HepG2 (cell line): ENCODE measurements around the gene LSMEM2. TPM values are rescaled to one million over a fixed set of nuclear protein-coding genes. Genes with fewer than 3 reads are reported as not detected.
A peak's percentile ranks its signal among the peaks of the same experiment; 100 is the strongest.

Experiments used
- CENPT ChIP-seq: sonication (generic); formaldehyde crosslinking; IDR thresholded peaks from 2 replicates; pipeline ENCODE4 v1.8.0; 2022; ENCODE audit warnings: low read depth, mild to moderate bottlenecking, moderate library complexity, missing genetic modification reagents
- FOXA3 ChIP-seq: IDR thresholded peaks from 2 replicates; pipeline ENCODE4 v1.6.1; 2016; ENCODE audit warnings: missing genetic modification reagents, missing compliant biosample characterization
- GATA4 ChIP-seq: sonication (generic); IDR thresholded peaks from 2 replicates; pipeline ENCODE4 v1.6.1; 2016; ENCODE audit warnings: antibody characterized with exemption, low read depth, borderline replicate concordance
- HOXA7 ChIP-seq: sonication (generic); formaldehyde crosslinking; IDR thresholded peaks from 2 replicates; pipeline ENCODE4 v1.8.1; 2022; ENCODE audit warnings: mild to moderate bottlenecking, missing genetic modification reagents, moderate library complexity
- JUNB ChIP-seq: sonication (generic); formaldehyde crosslinking; IDR thresholded peaks from 2 replicates; pipeline ENCODE4 v1.8.0; 2022; ENCODE audit warnings: missing genetic modification reagents, mild to moderate bottlenecking, borderline replicate concordance
- KLF11 ChIP-seq: IDR thresholded peaks from 2 replicates; pipeline ENCODE4 v1.6.1; 2016; ENCODE audit warnings: missing compliant biosample characterization
- KMT2A ChIP-seq: sonication (generic); formaldehyde crosslinking; IDR thresholded peaks from 2 replicates; pipeline ENCODE4 v1.4.0; 2020; ENCODE audit warnings: missing genetic modification reagents
- MED8 ChIP-seq: sonication (generic); formaldehyde crosslinking; IDR thresholded peaks from 2 replicates; pipeline ENCODE4 v1.8.1; 2023; ENCODE audit warnings: mild to moderate bottlenecking, missing genetic modification reagents; ENCODE audit not compliant: insufficient replicate concordance
- MEF2D ChIP-seq: sonication (generic); formaldehyde crosslinking; IDR thresholded peaks from 2 replicates; pipeline ENCODE4 v1.5.1; 2020; ENCODE audit warnings: mild to moderate bottlenecking, missing genetic modification reagents
- NFIC ChIP-seq: IDR thresholded peaks from 2 replicates; pipeline ENCODE4 v1.6.1; 2012; ENCODE audit warnings: mild to moderate bottlenecking, low read length, inconsistent platforms
- NFKB2 ChIP-seq: sonication (generic); formaldehyde crosslinking; IDR thresholded peaks from 2 replicates; pipeline ENCODE4 v1.4.0; 2020; ENCODE audit warnings: missing genetic modification reagents, borderline replicate concordance
- NR2C2 ChIP-seq: sonication (generic); formaldehyde crosslinking; IDR thresholded peaks from 2 replicates; pipeline ENCODE4 v1.4.0; 2020; ENCODE audit warnings: missing genetic modification reagents, mild to moderate bottlenecking, moderate library complexity, borderline replicate concordance
- SMARCC2 ChIP-seq: fragments of 450-650 bp; IDR thresholded peaks from 2 replicates; pipeline ENCODE4 v1.6.1; 2017; ENCODE audit warnings: antibody characterized with exemption, mild to moderate bottlenecking
- SMYD3 ChIP-seq: sonication (generic); formaldehyde crosslinking; IDR thresholded peaks from 2 replicates; pipeline ENCODE4 v1.8.1; 2023; ENCODE audit warnings: mild to moderate bottlenecking, missing genetic modification reagents
- ZBTB8A ChIP-seq: sonication (generic); formaldehyde crosslinking; IDR thresholded peaks from 2 replicates; pipeline ENCODE4 v1.4.0; 2020; ENCODE audit warnings: mild to moderate bottlenecking, low read depth, missing genetic modification reagents, borderline replicate concordance
- ZKSCAN8 ChIP-seq: IDR thresholded peaks from 2 replicates; pipeline ENCODE4 v1.6.1; 2016; ENCODE audit warnings: borderline replicate concordance, missing genetic modification reagents, missing compliant biosample characterization
- ZNF224 ChIP-seq: sonication (generic); formaldehyde crosslinking; IDR thresholded peaks from 2 replicates; pipeline ENCODE4 v1.5.0; 2020; ENCODE audit warnings: mild to moderate bottlenecking, missing genetic modification reagents
- ZNF430 ChIP-seq: sonication (generic); formaldehyde crosslinking; IDR thresholded peaks from 2 replicates; pipeline ENCODE4 v1.9.0; 2021; ENCODE audit warnings: mild to moderate bottlenecking, missing genetic modification reagents
- ZNF83 ChIP-seq: sonication (generic); formaldehyde crosslinking; IDR thresholded peaks from 2 replicates; pipeline ENCODE4 v1.4.0; 2020; ENCODE audit warnings: missing genetic modification reagents, mild to moderate bottlenecking, borderline replicate concordance
- polyA plus RNA-seq, 8 experiments: library from polyadenylated mRNA; depleted of rRNA in 3 of 8; stranded (reverse) in 7 of 8; unstranded in 1 of 8; fragments of >200 nt; fragmentation: Illumina TruSeq in 4 of 8; extraction: Trizol in 4 of 8; gene quantifications; 2 replicates each; pipeline versions ENCODE4 v1.2.1 to v1.2.3, GENCODE V29; 2011 to 2016; ENCODE audit warnings: low read depth in 4 of 8, missing spikeins in 1 of 8, mixed read lengths in 1 of 8; ENCODE audit not compliant: insufficient read depth in 1 of 8
- total RNA-seq, 5 experiments: library from RNA; depleted of rRNA; stranded (reverse); fragments of >200 nt; fragmentation: Illumina TruSeq; extraction: Trizol; gene quantifications; 2 replicates each; pipeline ENCODE4 v1.2.3, GENCODE V29; 2016; ENCODE audit warnings: low read depth in 1 of 5
- TF ChIP-seq, protein P1 (sequence below): IDR thresholded peaks from 2 replicates; pipeline ENCODE4 v1.6.1; 2012; ENCODE audit warnings: low read length, improper control_type of control experiment
- TF ChIP-seq, protein P2 (sequence below): sonication (generic); formaldehyde crosslinking; IDR thresholded peaks from 2 replicates; pipeline ENCODE4 v1.5.1; 2020; ENCODE audit warnings: missing genetic modification reagents, mild to moderate bottlenecking, borderline replicate concordance
- TF ChIP-seq, protein P3 (sequence below): sonication (generic); formaldehyde crosslinking; IDR thresholded peaks from 2 replicates; pipeline ENCODE4 v1.4.0; 2020; ENCODE audit warnings: mild to moderate bottlenecking, low read depth, missing genetic modification reagents
- TF ChIP-seq, protein P4 (sequence below): sonication (generic); formaldehyde crosslinking; IDR thresholded peaks from 2 replicates; pipeline ENCODE4 v1.4.0; 2020; ENCODE audit warnings: missing genetic modification reagents

The LSMEM2 gene
- total and polyA plus RNA-seq, 2 of the 13 experiments (the other 11 are each of a cell fraction or from before 2014, with no cell fraction given): 0.07 to 0.41 TPM

DNA sequence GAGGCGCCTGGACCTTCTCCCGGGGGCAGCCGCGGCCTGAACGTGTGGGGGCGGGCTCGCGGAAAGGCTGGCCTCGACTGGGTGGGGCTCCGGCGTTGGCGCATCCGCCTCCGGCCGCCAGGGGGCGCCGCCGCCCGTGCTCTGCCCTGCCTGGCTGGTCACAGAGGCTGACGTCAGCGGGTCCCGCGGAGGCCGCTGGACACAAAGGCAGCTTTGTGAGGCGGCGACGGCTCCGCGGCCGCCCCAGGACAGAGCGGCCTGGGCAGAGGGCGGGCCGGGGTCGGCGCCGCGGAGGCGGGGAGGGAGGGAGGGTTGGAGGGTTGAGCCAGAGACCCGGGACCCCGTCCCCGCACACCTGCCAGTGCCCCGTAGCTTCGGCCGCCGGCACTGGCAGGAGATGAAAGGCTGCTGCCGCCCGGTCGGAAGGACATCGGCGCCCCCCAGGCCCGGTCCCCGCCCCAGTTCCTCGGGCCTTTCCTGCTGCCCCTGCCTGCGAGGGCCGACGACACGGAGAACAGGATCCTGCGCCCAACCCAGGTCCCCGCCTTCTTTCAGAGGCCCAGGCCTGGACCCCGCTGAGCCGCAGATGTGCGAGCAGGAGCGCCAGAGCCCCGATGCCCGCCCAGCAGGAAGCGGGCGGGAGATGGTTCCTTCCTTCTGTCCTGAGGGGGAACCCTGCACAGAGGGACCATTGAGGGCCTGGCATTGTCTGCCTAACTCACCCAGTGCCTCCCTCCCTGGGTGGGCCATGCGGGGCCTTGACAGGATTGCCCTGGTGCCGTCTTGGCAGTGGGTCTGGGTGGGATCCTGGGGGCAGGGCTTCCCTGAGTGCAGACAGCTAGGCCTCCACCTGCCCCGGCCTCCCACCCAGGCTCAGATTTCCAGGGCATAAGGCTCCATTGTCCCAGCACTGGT lies 18.6 kb upstream of the LSMEM2 start (continued):
- TF ChIP-seq FOXA3 (CRISPR knock-in tag) (peak; percentile 42), ZBTB8A (no peak), SMARCC2 (no peak), GATA4 (peak; percentile 70; the same call in 1 of the 2 replicates), SMYD3 (CRISPR knock-in tag) (no peak), ZKSCAN8 (peak; percentile 22; the same call in 1 of the 2 replicates), ZNF83 (CRISPR knock-in tag) (no peak), KMT2A (CRISPR knock-in tag) (no peak; the same call in 1 of the 2 replicates), HOXA7 (no peak), NFIC (no peak), JUNB (CRISPR knock-in tag) (peak; percentile 31; the same call in 1 of the 2 replicates), ZNF224 (CRISPR knock-in tag) (peak; percentile 90; the same call in 1 of the 2 replicates), KLF11 (CRISPR knock-in tag) (peak; percentile 58; the same call in 1 of the 2 replicates), NR2C2 (peak; percentile 44; the same call in 1 of the 2 replicates), ZNF430 (peak; percentile 65), CENPT (CRISPR knock-in tag) (peak; percentile 73; the same call in 1 of the 2 replicates), NFKB2 (no peak; the same call in 1 of the 2 replicates), MEF2D (no peak), MED8 (peak; percentile 97)
- TF ChIP-seq, protein P1, sequence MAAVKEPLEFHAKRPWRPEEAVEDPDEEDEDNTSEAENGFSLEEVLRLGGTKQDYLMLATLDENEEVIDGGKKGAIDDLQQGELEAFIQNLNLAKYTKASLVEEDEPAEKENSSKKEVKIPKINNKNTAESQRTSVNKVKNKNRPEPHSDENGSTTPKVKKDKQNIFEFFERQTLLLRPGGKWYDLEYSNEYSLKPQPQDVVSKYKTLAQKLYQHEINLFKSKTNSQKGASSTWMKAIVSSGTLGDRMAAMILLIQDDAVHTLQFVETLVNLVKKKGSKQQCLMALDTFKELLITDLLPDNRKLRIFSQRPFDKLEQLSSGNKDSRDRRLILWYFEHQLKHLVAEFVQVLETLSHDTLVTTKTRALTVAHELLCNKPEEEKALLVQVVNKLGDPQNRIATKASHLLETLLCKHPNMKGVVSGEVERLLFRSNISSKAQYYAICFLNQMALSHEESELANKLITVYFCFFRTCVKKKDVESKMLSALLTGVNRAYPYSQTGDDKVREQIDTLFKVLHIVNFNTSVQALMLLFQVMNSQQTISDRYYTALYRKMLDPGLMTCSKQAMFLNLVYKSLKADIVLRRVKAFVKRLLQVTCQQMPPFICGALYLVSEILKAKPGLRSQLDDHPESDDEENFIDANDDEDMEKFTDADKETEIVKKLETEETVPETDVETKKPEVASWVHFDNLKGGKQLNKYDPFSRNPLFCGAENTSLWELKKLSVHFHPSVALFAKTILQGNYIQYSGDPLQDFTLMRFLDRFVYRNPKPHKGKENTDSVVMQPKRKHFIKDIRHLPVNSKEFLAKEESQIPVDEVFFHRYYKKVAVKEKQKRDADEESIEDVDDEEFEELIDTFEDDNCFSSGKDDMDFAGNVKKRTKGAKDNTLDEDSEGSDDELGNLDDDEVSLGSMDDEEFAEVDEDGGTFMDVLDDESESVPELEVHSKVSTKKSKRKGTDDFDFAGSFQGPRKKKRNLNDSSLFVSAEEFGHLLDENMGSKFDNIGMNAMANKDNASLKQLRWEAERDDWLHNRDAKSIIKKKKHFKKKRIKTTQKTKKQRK: no peak
- TF ChIP-seq, protein P2, sequence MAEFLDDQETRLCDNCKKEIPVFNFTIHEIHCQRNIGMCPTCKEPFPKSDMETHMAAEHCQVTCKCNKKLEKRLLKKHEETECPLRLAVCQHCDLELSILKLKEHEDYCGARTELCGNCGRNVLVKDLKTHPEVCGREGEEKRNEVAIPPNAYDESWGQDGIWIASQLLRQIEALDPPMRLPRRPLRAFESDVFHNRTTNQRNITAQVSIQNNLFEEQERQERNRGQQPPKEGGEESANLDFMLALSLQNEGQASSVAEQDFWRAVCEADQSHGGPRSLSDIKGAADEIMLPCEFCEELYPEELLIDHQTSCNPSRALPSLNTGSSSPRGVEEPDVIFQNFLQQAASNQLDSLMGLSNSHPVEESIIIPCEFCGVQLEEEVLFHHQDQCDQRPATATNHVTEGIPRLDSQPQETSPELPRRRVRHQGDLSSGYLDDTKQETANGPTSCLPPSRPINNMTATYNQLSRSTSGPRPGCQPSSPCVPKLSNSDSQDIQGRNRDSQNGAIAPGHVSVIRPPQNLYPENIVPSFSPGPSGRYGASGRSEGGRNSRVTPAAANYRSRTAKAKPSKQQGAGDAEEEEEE: no peak
- TF ChIP-seq, protein P3, sequence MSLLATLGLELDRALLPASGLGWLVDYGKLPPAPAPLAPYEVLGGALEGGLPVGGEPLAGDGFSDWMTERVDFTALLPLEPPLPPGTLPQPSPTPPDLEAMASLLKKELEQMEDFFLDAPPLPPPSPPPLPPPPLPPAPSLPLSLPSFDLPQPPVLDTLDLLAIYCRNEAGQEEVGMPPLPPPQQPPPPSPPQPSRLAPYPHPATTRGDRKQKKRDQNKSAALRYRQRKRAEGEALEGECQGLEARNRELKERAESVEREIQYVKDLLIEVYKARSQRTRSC: no peak
- TF ChIP-seq, protein P4, sequence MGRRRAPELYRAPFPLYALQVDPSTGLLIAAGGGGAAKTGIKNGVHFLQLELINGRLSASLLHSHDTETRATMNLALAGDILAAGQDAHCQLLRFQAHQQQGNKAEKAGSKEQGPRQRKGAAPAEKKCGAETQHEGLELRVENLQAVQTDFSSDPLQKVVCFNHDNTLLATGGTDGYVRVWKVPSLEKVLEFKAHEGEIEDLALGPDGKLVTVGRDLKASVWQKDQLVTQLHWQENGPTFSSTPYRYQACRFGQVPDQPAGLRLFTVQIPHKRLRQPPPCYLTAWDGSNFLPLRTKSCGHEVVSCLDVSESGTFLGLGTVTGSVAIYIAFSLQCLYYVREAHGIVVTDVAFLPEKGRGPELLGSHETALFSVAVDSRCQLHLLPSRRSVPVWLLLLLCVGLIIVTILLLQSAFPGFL (CRISPR knock-in tag): no peak
